GM19193 (cell line): ENCODE measurements around the gene SHISAL1.

ENCODE experiments used
- POLR2A ChIP-seq: IDR thresholded peaks from 4 replicates; pipeline ENCODE4 v1.6.1; 2011; ENCODE audit not compliant: insufficient read depth, insufficient read length; ENCODE audit errors: extremely low read depth

Gene SHISAL1

GRCh38 chr22:44256556-44257485, 55.9 kb downstream of the SHISAL1 start:
- no peak for TF ChIP-seq POLR2A

GRCh38 chr22:44256085-44256484, 56.7 kb downstream of the SHISAL1 start:
- TF ChIP-seq POLR2A = no peak

- no peak for TF ChIP-seq POLR2A
Observed at GRCh38 chr22:44254811-44255210, 57.9 kb downstream of the SHISAL1 start.

GRCh38 chr22:44249376-44250147, 63.2 kb downstream of the SHISAL1 start:
- no peak for TF ChIP-seq POLR2A

GRCh38 chr22:44248926-44249325, 63.8 kb downstream of the SHISAL1 start:
- no peak for TF ChIP-seq POLR2A

- no peak for TF ChIP-seq POLR2A
Observed at GRCh38 chr22:44247923-44248892, 64.5 kb downstream of the SHISAL1 start.

- TF ChIP-seq POLR2A = no peak
Observed at GRCh38 chr22:44247346-44247745, 65.4 kb downstream of the SHISAL1 start.

GRCh38 chr22:44246615-44247326, 66.0 kb downstream of the SHISAL1 start:
- TF ChIP-seq POLR2A = no peak

GRCh38 chr22:44245867-44246266, 66.9 kb downstream of the SHISAL1 start:
- no peak for TF ChIP-seq POLR2A

GRCh38 chr22:44245438-44245837, 67.3 kb downstream of the SHISAL1 start:
- TF ChIP-seq POLR2A = no peak

GRCh38 chr22:44244265-44244822, 68.4 kb downstream of the SHISAL1 start:
- TF ChIP-seq POLR2A = no peak

GRCh38 chr22:44243761-44244160, 69.0 kb downstream of the SHISAL1 start:
- no peak for TF ChIP-seq POLR2A

- TF ChIP-seq POLR2A = no peak
Observed at GRCh38 chr22:44242946-44243724, 69.6 kb downstream of the SHISAL1 start.

GRCh38 chr22:44237290-44237689, 75.5 kb downstream of the SHISAL1 start:
- TF ChIP-seq POLR2A = no peak

- no peak for TF ChIP-seq POLR2A
Observed at GRCh38 chr22:44231233-44231632, 81.5 kb downstream of the SHISAL1 start.
